Large intestine (tissue), 3 donors: ENCODE data around the gene TMEM258. TPM values are rescaled to one million over a fixed set of nuclear protein-coding genes. Genes with fewer than 3 reads are reported as not detected.

Source experiments
- DNase-seq, 2 donors: peaks; one replicate each; pipeline versions ENCODE4 v3.0.0 to v3.0.0-alpha.2; 2013
- H3K27ac ChIP-seq: one replicate; pipeline ENCODE4 v1.5.1; 2013; ENCODE audit warnings: low read length
- H3K27me3 ChIP-seq: 2 replicates; pipeline ENCODE4 v1.6.1; 2013; ENCODE audit warnings: low read length; ENCODE audit not compliant: control insufficient read depth, insufficient read depth
- H3K36me3 ChIP-seq: 2 replicates; pipeline ENCODE4 v1.6.1; 2013; ENCODE audit warnings: low read length; ENCODE audit not compliant: control insufficient read depth, insufficient read depth
- H3K4me1 ChIP-seq: one replicate; pipeline ENCODE4 v1.6.1; 2013; ENCODE audit warnings: low read length; ENCODE audit not compliant: control insufficient read depth, insufficient read depth
- H3K4me3 ChIP-seq: one replicate; pipeline ENCODE4 v1.5.1; 2013; ENCODE audit warnings: low read length
- H3K9me3 ChIP-seq: one replicate; pipeline ENCODE4 v1.6.1; 2013; ENCODE audit warnings: mild to moderate bottlenecking, low read depth, low read length, moderate library complexity; ENCODE audit not compliant: control insufficient read depth
- WGBS: methylation state at CpG from one replicate; pipeline ENCODE4 v1.1.5; 2013; ENCODE audit warnings: low lambda C conversion rate; ENCODE audit not compliant: insufficient coverage; 5-methylcytosine and 5-hydroxymethylcytosine counted together
- polyA plus RNA-seq: library from polyadenylated mRNA; unstranded; fragments of 120-200 nt; gene quantifications from one replicate; pipeline ENCODE4 v1.2.1, GENCODE V29; 2013

TMEM258 gene
- polyA plus RNA-seq, 1 donor = 189 TPM

GRCh38 chr11:61797263-61797944 lies 5.0 kb upstream of the TMEM258 start:
- Histone ChIP-seq H3K27me3 (no peaks in the 10 kb centered on the region), H3K27ac (no peak overlapping the region), H3K4me1 (peaks cover 8% of the 10 kb centered on the region), H3K36me3 (peaks cover 17% of the 10 kb centered on the region), H3K4me3 (no peak overlapping the region), H3K9me3 (peaks cover 3% of the 10 kb centered on the region)
- DNase-seq = peak; percentile 70 to 80
- WGBS = 0% methylated on average over 1 of the region's 3 CpGs

DNA sequence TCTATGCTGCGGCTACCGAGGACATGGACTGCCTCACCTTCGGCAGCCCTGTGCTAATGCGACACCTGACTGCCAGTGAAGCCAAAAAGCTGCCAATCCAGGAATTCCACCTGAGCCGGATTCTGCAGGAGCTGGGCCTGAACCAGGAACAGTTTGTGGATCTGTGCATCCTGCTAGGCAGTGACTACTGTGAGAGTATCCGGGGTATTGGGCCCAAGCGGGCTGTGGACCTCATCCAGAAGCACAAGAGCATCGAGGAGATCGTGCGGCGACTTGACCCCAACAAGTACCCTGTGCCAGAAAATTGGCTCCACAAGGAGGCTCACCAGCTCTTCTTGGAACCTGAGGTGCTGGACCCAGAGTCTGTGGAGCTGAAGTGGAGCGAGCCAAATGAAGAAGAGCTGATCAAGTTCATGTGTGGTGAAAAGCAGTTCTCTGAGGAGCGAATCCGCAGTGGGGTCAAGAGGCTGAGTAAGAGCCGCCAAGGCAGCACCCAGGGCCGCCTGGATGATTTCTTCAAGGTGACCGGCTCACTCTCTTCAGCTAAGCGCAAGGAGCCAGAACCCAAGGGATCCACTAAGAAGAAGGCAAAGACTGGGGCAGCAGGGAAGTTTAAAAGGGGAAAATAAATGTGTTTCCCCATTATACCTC lies 3.6 kb upstream of the TMEM258 start:
- peaks cover 3% of the 10 kb centered on the region for H3K9me3 ChIP-seq
- no peak for DNase-seq
- peaks cover 11% of the 10 kb centered on the region for H3K4me1 ChIP-seq
- H3K27me3 ChIP-seq = no peaks in the 10 kb centered on the region
- WGBS = no CpG with 5 or more reads among the region's 18 CpGs
- no peak overlapping the region for H3K4me3 ChIP-seq
- no peak overlapping the region for H3K27ac ChIP-seq
- H3K36me3 ChIP-seq = peaks cover 17% of the 10 kb centered on the region

GRCh38 chr11:61795459-61795858 lies 3.1 kb upstream of the TMEM258 start:
- no CpG with 5 or more reads among the region's 12 CpGs for WGBS
- peaks cover 3% of the 10 kb centered on the region for H3K9me3 ChIP-seq
- DNase-seq = no peak
- H3K4me1 ChIP-seq = peaks cover 12% of the 10 kb centered on the region
- no peak overlapping the region for H3K4me3 ChIP-seq
- H3K27ac ChIP-seq = no peak overlapping the region
- no peaks in the 10 kb centered on the region for H3K27me3 ChIP-seq
- peaks cover 17% of the 10 kb centered on the region for H3K36me3 ChIP-seq

GRCh38 chr11:61794579-61794978 lies 2.2 kb upstream of the TMEM258 start:
- Histone ChIP-seq H3K4me3 (no peak overlapping the region), H3K36me3 (peaks cover 25% of the 10 kb centered on the region), H3K4me1 (peaks cover 12% of the 10 kb centered on the region), H3K9me3 (peaks cover 3% of the 10 kb centered on the region), H3K27ac (no peak overlapping the region), H3K27me3 (no peaks in the 10 kb centered on the region)
- DNase-seq = no peak
- 100% methylated on average over 2 of the region's 4 CpGs for WGBS

- Histone ChIP-seq H3K27me3 (no peaks in the 10 kb centered on the region), H3K4me1 (peaks cover 12% of the 10 kb centered on the region), H3K4me3 (peak overlapping the region; percentile 91), H3K27ac (no peak overlapping the region), H3K9me3 (peaks cover 3% of the 10 kb centered on the region), H3K36me3 (peaks cover 32% of the 10 kb centered on the region)
- WGBS = no CpG with 5 or more reads among the region's 3 CpGs
- DNase-seq = no peak
These were observed 1.4 kb upstream of the TMEM258 start for GRCh38 chr11:61793829-61794204.

DNA sequence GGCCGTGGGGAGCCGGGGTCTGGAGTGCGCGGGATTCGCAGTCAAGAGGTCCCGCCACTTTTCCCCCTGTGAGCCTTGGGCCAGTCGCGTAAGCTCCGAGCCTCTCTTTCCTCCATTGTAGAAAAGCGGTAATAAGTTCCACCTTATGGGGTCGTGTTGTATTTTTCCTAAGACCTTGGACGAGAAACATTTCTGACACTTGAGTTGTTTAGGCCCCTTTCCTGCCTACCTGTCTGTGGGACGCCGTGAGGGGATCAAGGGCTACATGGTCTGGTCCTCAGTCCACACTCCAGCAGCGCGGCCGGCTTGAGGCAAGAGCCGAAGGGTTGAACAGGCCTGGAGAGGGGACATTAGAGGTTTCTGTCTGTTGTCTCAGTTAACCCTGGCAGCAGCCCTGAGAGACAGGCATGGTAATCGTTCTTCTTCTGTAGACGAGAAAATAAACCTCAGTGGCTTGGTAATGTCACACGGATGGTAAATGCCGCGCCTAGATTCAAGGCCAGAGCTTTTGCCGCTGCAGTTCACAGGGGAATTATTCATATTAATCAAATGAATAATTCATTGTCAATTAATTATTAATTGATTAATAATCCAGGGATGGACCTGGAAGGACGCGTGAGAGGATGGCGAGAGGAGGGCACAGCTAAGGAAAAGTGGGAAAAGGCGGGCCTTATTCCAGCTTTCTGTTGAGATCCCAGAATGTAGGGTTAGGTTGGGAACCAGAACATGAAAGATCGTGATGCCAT lies 857 bp upstream of the TMEM258 start:
- no peak for DNase-seq
- peak overlapping the region; percentile 91 for H3K27ac ChIP-seq
- no CpG with 5 or more reads among the region's 29 CpGs for WGBS
- no peaks in the 10 kb centered on the region for H3K27me3 ChIP-seq
- H3K36me3 ChIP-seq = peaks cover 35% of the 10 kb centered on the region
- H3K4me3 ChIP-seq = peak overlapping the region; percentile 91
- peaks cover 3% of the 10 kb centered on the region for H3K9me3 ChIP-seq
- H3K4me1 ChIP-seq = peaks cover 12% of the 10 kb centered on the region

GRCh38 chr11:61791737-61792309 lies 576 bp downstream of the TMEM258 start:
- peaks cover 47% of the 10 kb centered on the region for H3K36me3 ChIP-seq
- peaks cover 3% of the 10 kb centered on the region for H3K9me3 ChIP-seq
- peaks cover 12% of the 10 kb centered on the region for H3K4me1 ChIP-seq
- peak overlapping the region; percentile 91 for H3K4me3 ChIP-seq
- DNase-seq = peak; percentile 75 to 79
- 0% methylated on average over 1 of the region's 14 CpGs for WGBS
- H3K27ac ChIP-seq = peak overlapping the region; percentile 91
- H3K27me3 ChIP-seq = no peaks in the 10 kb centered on the region

DNA sequence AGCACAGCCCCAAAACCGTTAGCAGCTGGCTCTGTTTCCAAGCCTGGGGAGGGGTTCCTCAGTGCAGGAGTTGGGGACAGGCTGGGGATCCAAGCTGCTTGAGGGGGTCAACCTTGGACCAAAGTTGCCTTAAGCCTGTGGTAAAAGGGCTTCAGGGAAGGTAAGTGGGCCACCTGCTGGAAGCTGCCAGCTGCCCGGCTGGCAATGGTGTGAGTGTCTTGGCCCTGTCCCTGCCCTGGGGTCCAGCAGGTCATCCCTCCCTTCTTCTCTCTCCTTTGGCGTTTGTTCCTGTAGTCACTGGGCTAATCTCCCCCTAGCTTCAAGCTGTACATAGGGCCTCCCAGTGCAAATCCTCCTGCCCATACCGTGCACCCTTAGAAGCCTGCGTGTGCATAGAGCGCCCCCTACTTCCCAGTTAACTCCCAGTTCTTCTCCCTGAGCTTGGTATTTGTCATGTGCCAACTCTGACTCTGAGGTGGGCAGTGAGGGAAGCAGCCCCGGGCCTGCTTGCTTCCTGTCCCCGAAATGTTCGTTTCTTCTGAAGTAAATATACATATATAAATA lies 4.4 kb downstream of the TMEM258 start:
- Histone ChIP-seq H3K36me3 (peaks cover 72% of the 10 kb centered on the region), H3K4me1 (peaks cover 4% of the 10 kb centered on the region), H3K27me3 (no peaks in the 10 kb centered on the region), H3K4me3 (no peak overlapping the region), H3K27ac (no peak overlapping the region), H3K9me3 (peaks cover 3% of the 10 kb centered on the region)
- WGBS = no CpG with 5 or more reads among the region's 9 CpGs
- peak; percentile 61 to 67 for DNase-seq

DNA sequence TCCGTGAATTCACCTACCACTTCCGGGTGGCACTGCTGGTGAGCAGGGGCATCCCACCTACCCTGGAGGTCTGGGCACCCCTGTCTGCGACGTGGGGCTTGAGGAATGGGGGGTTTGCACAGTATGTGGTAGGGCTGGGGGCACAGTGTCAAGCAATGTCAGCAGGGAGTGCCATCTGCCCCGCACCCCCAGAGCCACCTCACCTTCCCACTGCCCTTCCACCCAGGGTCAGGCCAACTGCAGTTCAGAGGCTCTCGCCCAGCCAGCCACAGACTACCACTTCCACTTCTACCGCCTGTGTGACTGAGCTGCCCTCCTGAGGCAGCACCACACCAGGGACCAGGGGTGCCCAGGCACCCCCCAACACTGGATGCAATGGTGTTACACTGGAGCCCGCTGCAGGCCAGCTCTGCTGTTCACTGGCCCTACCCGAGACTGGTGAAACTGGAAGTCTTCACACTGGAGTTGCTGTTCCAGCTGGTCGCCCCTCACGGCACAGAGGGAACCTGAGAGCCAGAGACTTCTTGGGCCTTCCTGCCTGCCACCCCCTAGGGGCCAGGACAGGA lies 6.5 kb downstream of the TMEM258 start:
- Histone ChIP-seq H3K27me3 (no peaks in the 10 kb centered on the region), H3K36me3 (peaks cover 91% of the 10 kb centered on the region), H3K27ac (no peak overlapping the region), H3K4me3 (no peak overlapping the region), H3K9me3 (no peaks in the 10 kb centered on the region), H3K4me1 (no peaks in the 10 kb centered on the region)
- no peak for DNase-seq
- WGBS = no CpG with 5 or more reads among the region's 11 CpGs

- no peak for DNase-seq
- H3K27me3 ChIP-seq = no peaks in the 10 kb centered on the region
- no peak overlapping the region for H3K4me3 ChIP-seq
- H3K36me3 ChIP-seq = peaks cover 95% of the 10 kb centered on the region
- WGBS = no CpG with 5 or more reads among the region's 7 CpGs
- no peaks in the 10 kb centered on the region for H3K4me1 ChIP-seq
- H3K9me3 ChIP-seq = no peaks in the 10 kb centered on the region
- H3K27ac ChIP-seq = no peak overlapping the region
These were observed 7.9 kb downstream of the TMEM258 start for GRCh38 chr11:61784506-61784805.
